Neural progenitor cell (in vitro differentiated cells): ENCODE results near the gene DCLK2.

Experiments used
- EZH2 ChIP-seq: fragments of 200-600 bp; sonication (generic); IDR thresholded peaks from 2 replicates; pipeline ENCODE4 v1.6.1; 2017; ENCODE audit warnings: antibody characterized with exemption, mild to moderate bottlenecking, moderate library complexity
- EZH2phosphoT487 ChIP-seq: fragments of 200-600 bp; sonication (generic); IDR thresholded peaks from 2 replicates; pipeline ENCODE4 v1.6.1; 2017; ENCODE audit warnings: antibody characterized with exemption
- TF ChIP-seq, protein P1 (sequence below): fragments of 200-600 bp; sonication (generic); IDR thresholded peaks from 2 replicates; pipeline ENCODE4 v1.5.1; 2017; ENCODE audit warnings: antibody characterized with exemption, mild to moderate bottlenecking

DNA sequence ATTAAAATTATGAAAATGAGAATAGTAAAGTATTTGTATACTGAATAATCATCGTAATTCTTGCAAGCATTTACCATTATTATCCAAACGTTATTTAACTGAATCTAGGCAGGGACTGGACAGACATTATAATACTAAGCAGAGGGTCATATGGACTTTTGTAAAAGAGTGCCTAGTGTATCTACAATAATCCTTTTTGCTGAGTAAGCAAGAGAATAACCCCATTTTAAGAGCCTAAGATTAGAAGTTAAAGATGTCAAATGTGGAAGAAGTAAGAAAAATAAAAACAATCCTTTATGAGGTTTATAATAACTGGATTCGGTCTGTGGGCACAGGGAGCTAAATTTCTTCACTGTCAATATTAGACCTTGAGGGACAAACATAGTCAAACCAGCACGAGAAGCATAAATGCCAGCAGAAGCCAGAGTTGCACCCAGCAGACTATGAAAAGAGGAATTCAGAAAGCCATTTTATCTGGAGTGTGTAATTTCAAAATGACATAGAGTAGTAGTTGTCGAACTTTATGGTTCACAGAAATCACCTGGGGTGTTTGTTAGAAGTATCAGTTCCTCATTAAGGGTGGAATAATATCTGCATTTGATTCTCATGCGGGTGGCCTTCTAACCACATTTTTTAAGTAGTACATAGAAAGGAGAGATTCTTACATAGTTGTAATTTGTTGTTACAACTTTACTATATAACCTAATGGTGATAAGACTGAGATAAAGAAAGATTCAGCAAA lies 39.7 kb upstream of the DCLK2 start:
- TF ChIP-seq, protein P1, sequence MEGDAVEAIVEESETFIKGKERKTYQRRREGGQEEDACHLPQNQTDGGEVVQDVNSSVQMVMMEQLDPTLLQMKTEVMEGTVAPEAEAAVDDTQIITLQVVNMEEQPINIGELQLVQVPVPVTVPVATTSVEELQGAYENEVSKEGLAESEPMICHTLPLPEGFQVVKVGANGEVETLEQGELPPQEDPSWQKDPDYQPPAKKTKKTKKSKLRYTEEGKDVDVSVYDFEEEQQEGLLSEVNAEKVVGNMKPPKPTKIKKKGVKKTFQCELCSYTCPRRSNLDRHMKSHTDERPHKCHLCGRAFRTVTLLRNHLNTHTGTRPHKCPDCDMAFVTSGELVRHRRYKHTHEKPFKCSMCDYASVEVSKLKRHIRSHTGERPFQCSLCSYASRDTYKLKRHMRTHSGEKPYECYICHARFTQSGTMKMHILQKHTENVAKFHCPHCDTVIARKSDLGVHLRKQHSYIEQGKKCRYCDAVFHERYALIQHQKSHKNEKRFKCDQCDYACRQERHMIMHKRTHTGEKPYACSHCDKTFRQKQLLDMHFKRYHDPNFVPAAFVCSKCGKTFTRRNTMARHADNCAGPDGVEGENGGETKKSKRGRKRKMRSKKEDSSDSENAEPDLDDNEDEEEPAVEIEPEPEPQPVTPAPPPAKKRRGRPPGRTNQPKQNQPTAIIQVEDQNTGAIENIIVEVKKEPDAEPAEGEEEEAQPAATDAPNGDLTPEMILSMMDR, result no peak
- TF ChIP-seq EZH2 (no peak), EZH2phosphoT487 (no peak)
